GM23338 (cell line): ENCODE results near the gene ARHGAP10.

ENCODE experiments used
- CTCF ChIP-seq, 2 experiments: fragments of 200-600 bp in 1 of 2; sonication (generic) in 1 of 2; conservative IDR thresholded peaks; 2 replicates each; pipeline versions ENCODE4 v1.5.1 to v1.6.1; 2016 to 2017; ENCODE audit warnings: antibody characterized with exemption in 2 of 2, low read depth in 2 of 2, mild to moderate bottlenecking in 2 of 2, moderate library complexity in 1 of 2
- EZH2 ChIP-seq: fragments of 200-600 bp; sonication (generic); IDR thresholded peaks from one replicate; pipeline ENCODE4 v1.8.0; 2017; ENCODE audit warnings: antibody characterized with exemption, mild to moderate bottlenecking, low read depth; ENCODE audit not compliant: unreplicated experiment
- EZH2phosphoT487 ChIP-seq: fragments of 200-600 bp; sonication (generic); IDR thresholded peaks from one replicate; pipeline ENCODE4 v1.8.1; 2018; ENCODE audit warnings: antibody characterized with exemption; ENCODE audit not compliant: unreplicated experiment
- JUNB ChIP-seq: IDR thresholded peaks from one replicate; pipeline ENCODE4 v1.6.1; 2016; ENCODE audit warnings: antibody characterized with exemption; ENCODE audit not compliant: unreplicated experiment
- POLR2AphosphoS5 ChIP-seq: IDR thresholded peaks from 2 replicates; pipeline ENCODE4 v1.6.1; 2016; ENCODE audit warnings: antibody characterized with exemption, low read depth
- ZNF114 ChIP-seq: fragments of 250-450 bp; sonication (Bioruptor Pico); IDR thresholded peaks from 2 replicates; pipeline ENCODE4 v1.5.0; 2020; ENCODE audit warnings: mild to moderate bottlenecking, moderate library complexity
- ZNF331 ChIP-seq: fragments of 250-450 bp; sonication (Bioruptor Pico); IDR thresholded peaks from 2 replicates; pipeline ENCODE4 v1.5.0; 2020; ENCODE audit warnings: low read depth, mild to moderate bottlenecking, moderate library complexity

GRCh38 chr4:147824884-147825283 is 93.0 kb downstream of the ARHGAP10 start:
- TF ChIP-seq CTCF (conservative IDR thresholded peaks at IDR 0.05; ENCODE audit: low read depth in 2 of 2): no peak
- no peak for TF ChIP-seq EZH2
- TF ChIP-seq POLR2AphosphoS5: no peak
- TF ChIP-seq EZH2phosphoT487: no peak
- TF ChIP-seq ZNF114 (CRISPR knock-in tag): no peak
- no peak for TF ChIP-seq ZNF331 (CRISPR knock-in tag)
- TF ChIP-seq JUNB: no peak
